ENCODE measurements around the gene CLIC6.

GRCh38 chr21:34619841-34620665 lies 48.7 kb upstream of the CLIC6 start:
- no peak for TF ChIP-seq ZBTB11 (tag by site-specific recombination; conservative IDR thresholded peaks at IDR 0.05; ENCODE audit: low read depth)
- TF ChIP-seq PATZ1 (tag by site-specific recombination; IDR thresholded peaks at IDR 0.05): no peak

Data from HEK293 (cell line).